GM10248 (cell line): Measurements from ENCODE around the gene MKNK1.

Experiments used
- CTCF ChIA-PET: fragments of 300-600 bp; sonication (Branson Sonifier 250); formaldehyde crosslinking; extraction: SDS; loops from one replicate; lab custom pipeline; 2021; ENCODE audit warnings: antibody characterized with exemption; lab: Yijun Ruan, JAX
- POLR2A ChIA-PET: fragments of 350-650 bp; sonication (Branson Sonifier 250); formaldehyde crosslinking; extraction: SDS; loops from one replicate; lab custom pipeline; 2020; ENCODE audit warnings: antibody characterized with exemption; lab: Yijun Ruan, JAX
- DNase-seq: peaks from one replicate; pipeline ENCODE4 v3.0.0; 2012; ENCODE audit errors: extremely low spot score
- CTCF ChIP-seq: IDR thresholded peaks from 2 replicates; pipeline ENCODE4 v1.5.1; 2012; ENCODE audit warnings: mild to moderate bottlenecking, low read depth; ENCODE audit errors: extremely low read depth, missing control alignments, control extremely low read depth

MKNK1 gene

GRCh38 chr1:46554597-46555381 is 49.3 kb downstream of the MKNK1 start:
- no peak for TF ChIP-seq CTCF
- POLR2A ChIA-PET, result no interaction called here
- DNase-seq, result no peak
- CTCF ChIA-PET, result interaction anchor here (0.7 kb wide), 1 partner anchor 20 kb away, joined by 3 read pairs; a partner anchor contains a TSS

- no peak for DNase-seq
- ChIA-PET POLR2A (no interaction called here), CTCF (no interaction called here)
- no peak for TF ChIP-seq CTCF
Observed at GRCh38 chr1:46554236-46554596, 49.9 kb downstream of the MKNK1 start.

GRCh38 chr1:46553506-46553905 is 50.6 kb downstream of the MKNK1 start:
- POLR2A ChIA-PET, result no interaction called here
- CTCF ChIA-PET, result interaction anchor here (1.1 kb wide), 1 partner anchor 26 kb away, joined by 3 read pairs; no protein-coding TSS in a partner anchor
- no peak for DNase-seq
- no peak for TF ChIP-seq CTCF

DNA sequence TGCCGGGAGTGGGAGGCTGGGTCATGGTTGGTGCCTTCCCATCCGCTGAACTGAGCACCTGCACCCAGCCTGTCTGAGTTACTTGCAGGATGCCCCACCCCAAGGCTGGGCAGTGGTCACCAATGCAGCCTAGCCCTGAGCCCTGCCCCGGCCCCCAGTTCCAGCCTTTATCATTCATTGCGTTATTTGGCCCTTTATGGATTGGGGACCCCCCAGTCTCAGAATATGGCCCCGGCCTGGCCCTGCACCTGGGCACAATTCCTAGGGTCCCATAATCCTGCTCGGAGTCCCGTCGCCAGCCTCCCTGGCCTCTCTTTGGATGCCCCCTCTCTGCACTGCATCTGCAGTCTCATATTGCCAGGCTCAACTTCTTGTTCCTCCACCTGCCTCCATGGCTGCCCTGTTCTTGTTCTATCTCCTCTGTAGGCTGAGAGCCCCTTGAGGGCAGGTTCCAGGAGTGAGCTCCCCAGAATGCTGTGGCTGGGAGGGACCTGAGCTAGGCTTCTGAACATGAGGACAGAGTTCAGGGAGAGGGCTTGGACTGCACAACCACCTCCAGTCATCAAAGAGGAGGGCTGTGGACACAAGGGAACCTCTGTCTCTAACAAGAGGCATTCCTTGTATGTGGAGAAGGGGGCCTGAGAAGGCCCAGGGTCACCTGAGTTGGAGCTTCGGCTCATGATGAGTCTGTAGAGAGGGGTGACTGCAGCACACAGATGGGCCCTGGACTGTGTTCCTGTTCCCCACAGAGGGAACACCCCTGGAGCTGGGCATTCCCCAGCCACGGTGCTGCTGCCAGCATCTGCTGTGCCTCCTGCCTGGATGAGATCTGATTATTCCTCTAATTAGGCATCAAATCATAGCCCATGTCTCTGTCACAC is 51.5 kb downstream of the MKNK1 start:
- no peak for TF ChIP-seq CTCF
- CTCF ChIA-PET, result interaction anchor here (1.1 kb wide), 1 partner anchor 26 kb away, joined by 3 read pairs; no protein-coding TSS in a partner anchor
- POLR2A ChIA-PET, result no interaction called here
- DNase-seq, result no peak

- ChIA-PET POLR2A (no interaction called here), CTCF (interaction anchor here (1.2 kb wide), 1 partner anchor 17 kb away, joined by 3 read pairs; a partner anchor contains a TSS)
Observed at GRCh38 chr1:46551597-46552095, 52.4 kb downstream of the MKNK1 start, which contains the start of gene KNCN. KNCN (minus strand) TSS chr1:46551647; CDS start chr1:46551215, 432 bp downstream.

More at GRCh38 chr1:46551597-46552095, 52.4 kb downstream of the MKNK1 start, which contains the start of gene KNCN:
- no peak for TF ChIP-seq CTCF
- DNase-seq, result no peak
